Esophagus muscularis mucosa (tissue), 4 donors: Measurements from ENCODE around the gene AQP1. TPM values are rescaled to one million over a fixed set of nuclear protein-coding genes. Genes with fewer than 3 reads are reported as not detected.
A peak's percentile ranks its signal among the peaks of the same experiment; 100 is the strongest.

Experiments used
- DNase-seq: peaks from one replicate; pipeline ENCODE4 v3.0.0-alpha.2; 2017; ENCODE audit errors: extremely low spot score
- H3K27ac ChIP-seq, 4 donors: fragments of 200-600 bp; sonication (generic); replicated peaks in 1 of 4; 1 replicate in 3 of 4; 2 replicates in 1 of 4; pipeline ENCODE4 v1.5.1; 2016 to 2019; ENCODE audit warnings: mild to moderate bottlenecking in 1 of 4
- H3K27me3 ChIP-seq, 4 donors: fragments of 200-600 bp; sonication (generic); one replicate each; pipeline versions ENCODE4 v1.5.1 to v1.6.0; 2016 to 2019
- H3K36me3 ChIP-seq, 4 donors: fragments of 200-600 bp; sonication (generic); one replicate each; pipeline ENCODE4 v1.5.1; 2016 to 2019
- H3K4me1 ChIP-seq, 4 donors: fragments of 200-600 bp; sonication (generic); one replicate each; pipeline ENCODE4 v1.5.1; 2016 to 2019
- H3K4me3 ChIP-seq, 4 donors: fragments of 200-600 bp; sonication (generic); 1 replicate in 2 of 4; 2 replicates in 2 of 4; pipeline ENCODE4 v1.5.1; 2016 to 2019; ENCODE audit warnings: mild to moderate bottlenecking in 4 of 4, moderate library complexity in 1 of 4
- H3K9me3 ChIP-seq, 4 donors: fragments of 200-600 bp; sonication (generic); 1 replicate in 3 of 4; 2 replicates in 1 of 4; pipeline ENCODE4 v1.5.1; 2016 to 2019
- CTCF ChIP-seq, 3 experiments: fragments of 200-600 bp in 2 of 3; fragments of 450-650 bp in 1 of 3; sonication (generic) in 2 of 3; IDR thresholded peaks; one replicate each; pipeline ENCODE4 v1.5.1; 2017 to 2019; ENCODE audit warnings: antibody characterized with exemption in 3 of 3, mild to moderate bottlenecking in 2 of 3, moderate library complexity in 1 of 3
- EP300 ChIP-seq: sonication (generic); formaldehyde crosslinking; IDR thresholded peaks from one replicate; pipeline ENCODE4 v1.6.1; 2017; ENCODE audit warnings: antibody characterized with exemption
- POLR2A ChIP-seq: fragments of 450-650 bp; IDR thresholded peaks from one replicate; pipeline ENCODE4 v1.6.1; 2017; ENCODE audit warnings: antibody characterized with exemption, moderate library complexity, mild to moderate bottlenecking, low read depth
- POLR2AphosphoS5 ChIP-seq, 2 donors: sonication (generic); formaldehyde crosslinking; IDR thresholded peaks; one replicate each; pipeline ENCODE4 v1.6.1; 2017; ENCODE audit warnings: antibody characterized with exemption in 2 of 2
- WGBS: methylation state at CpG from one replicate; pipeline ENCODE4 v1.1.5; 2018; 5-methylcytosine and 5-hydroxymethylcytosine counted together
- intact Hi-C: fragments of 100-400 bp; cut with DNase I; formaldehyde crosslinking; loops from one replicate; pipeline ENCODE4 v1.15.1; 2023
- total RNA-seq, 4 donors: library from RNA; depleted of rRNA; stranded (reverse); fragments of >200 nt; gene quantifications; one replicate each; pipeline versions ENCODE4 v1.1.0 to v1.2.1, GENCODE V29; 2016

AQP1 gene
- total RNA-seq, 4 donors from 2014 or later: 362 to 578 (median 513) TPM

- no peaks in the 10 kb centered on the region for H3K4me1 ChIP-seq
- no peaks in the 10 kb centered on the region for H3K27me3 ChIP-seq
- H3K36me3 ChIP-seq: no peaks in the 10 kb centered on the region
- TF ChIP-seq POLR2AphosphoS5 (IDR thresholded peaks at IDR 0.05) (no peak), POLR2A (no peak), CTCF (IDR thresholded peaks at IDR 0.05) (no peak)
- no peak overlapping the region for H3K4me3 ChIP-seq
- no peak for DNase-seq
- 97% methylated on average over 1 of the region's 1 CpG for WGBS
- intact Hi-C loops: no loop called here
- no peak overlapping the region for H3K27ac ChIP-seq
- no peaks in the 10 kb centered on the region for H3K9me3 ChIP-seq
These were observed 45.1 kb downstream of the AQP1 start for GRCh38 chr7:30956704-30957103.

GRCh38 chr7:30963842-30964241 lies 52.2 kb downstream of the AQP1 start, which contains the start of gene GHRHR:
Gene GHRHR (plus strand): TSS chr7:30963953. CDS start chr7:30964069, 116 bp downstream.
- Histone ChIP-seq H3K4me3 (no peak within 1 kb of the TSS), H3K9me3 (no peaks in the 10 kb centered on the region), H3K36me3 (no peaks in the 10 kb centered on the region), H3K27me3 (no peaks in the 10 kb centered on the region), H3K27ac (no peak within 1 kb of the TSS), H3K4me1 (no peaks in the 10 kb centered on the region)
- TF ChIP-seq CTCF (IDR thresholded peaks at IDR 0.05) (no peak), EP300 (no peak), POLR2AphosphoS5 (IDR thresholded peaks at IDR 0.05) (no peak), POLR2A (no peak)
- intact Hi-C loops: no loop called here
- 94% methylated on average over 11 of the region's 11 CpGs for WGBS
- no peak for DNase-seq

GRCh38 chr7:30965372-30965771 lies 53.7 kb downstream of the AQP1 start:
- no peaks in the 10 kb centered on the region for H3K4me1 ChIP-seq
- H3K27ac ChIP-seq: no peak overlapping the region
- no peak overlapping the region for H3K4me3 ChIP-seq
- no peak for DNase-seq
- no peaks in the 10 kb centered on the region for H3K9me3 ChIP-seq
- WGBS: 63% methylated on average over 4 of the region's 4 CpGs
- no peaks in the 10 kb centered on the region for H3K36me3 ChIP-seq
- TF ChIP-seq EP300 (no peak), POLR2A (no peak), CTCF (IDR thresholded peaks at IDR 0.05) (no peak), POLR2AphosphoS5 (IDR thresholded peaks at IDR 0.05) (no peak)
- H3K27me3 ChIP-seq: peaks cover 0 to 3% (median 0%) of the 10 kb centered on the region in 4 donors
- intact Hi-C loops: no loop called here

GRCh38 chr7:30965883-30966282 lies 54.2 kb downstream of the AQP1 start:
- DNase-seq: peak; percentile 85
- Histone ChIP-seq H3K9me3 (no peaks in the 10 kb centered on the region), H3K36me3 (no peaks in the 10 kb centered on the region), H3K27ac (no peak overlapping the region), H3K4me1 (no peaks in the 10 kb centered on the region), H3K27me3 (peaks cover 0 to 3% (median 0%) of the 10 kb centered on the region in 4 donors), H3K4me3 (no peak overlapping the region)
- intact Hi-C loops: no loop called here
- TF ChIP-seq EP300 (no peak), POLR2AphosphoS5 (IDR thresholded peaks at IDR 0.05) (no peak), CTCF (IDR thresholded peaks at IDR 0.05) (no peak), POLR2A (no peak)
- 90% methylated on average over 9 of the region's 9 CpGs for WGBS

GRCh38 chr7:30968294-30968693 lies 56.6 kb downstream of the AQP1 start:
- no peak overlapping the region for H3K4me3 ChIP-seq
- no peaks in the 10 kb centered on the region for H3K9me3 ChIP-seq
- TF ChIP-seq POLR2AphosphoS5 (IDR thresholded peaks at IDR 0.05) (no peak), CTCF (IDR thresholded peaks at IDR 0.05) (no peak)
- no peaks in the 10 kb centered on the region for H3K36me3 ChIP-seq
- intact Hi-C loops: no loop called here
- DNase-seq: no peak
- peaks cover 0 to 10% (median 0%) of the 10 kb centered on the region in 4 donors for H3K27me3 ChIP-seq
- no peak overlapping the region for H3K27ac ChIP-seq
- WGBS: 82% methylated on average over 2 of the region's 2 CpGs
- H3K4me1 ChIP-seq: no peaks in the 10 kb centered on the region
